Testis (tissue), 2 donors: ENCODE results near the gene OTOG.

Experiments
- CTCF ChIP-seq, 3 experiments: fragments of 450-650 bp in 2 of 3; fragments of 200-600 bp in 1 of 3; sonication (generic) in 1 of 3; IDR thresholded peaks; one replicate each; pipeline ENCODE4 v1.5.1; 2016 to 2019; ENCODE audit warnings: antibody characterized with exemption in 3 of 3, mild to moderate bottlenecking in 2 of 3, moderate library complexity in 1 of 3
- POLR2A ChIP-seq: fragments of 450-650 bp; IDR thresholded peaks from one replicate; pipeline ENCODE4 v1.6.1; 2017; ENCODE audit warnings: antibody characterized with exemption, mild to moderate bottlenecking, moderate library complexity

GRCh38 chr11:17550450-17551346, 3.6 kb downstream of the OTOG start:
- no peak for TF ChIP-seq CTCF (IDR thresholded peaks at IDR 0.05)
- no peak for TF ChIP-seq POLR2A
